H1 (cell line): Measurements from ENCODE around the gene SLC6A19. TPM values are rescaled to one million over a fixed set of nuclear protein-coding genes. Genes with fewer than 3 reads are reported as not detected.

Source experiments
- BRCA1 ChIP-seq: IDR thresholded peaks from 2 replicates; pipeline ENCODE4 v1.6.1; 2012; ENCODE audit warnings: low read depth, low read length, improper control_type of control experiment
- GTF2F1 ChIP-seq: IDR thresholded peaks from 2 replicates; pipeline ENCODE4 v1.6.1; 2012; ENCODE audit warnings: low read depth, low read length, improper control_type of control experiment, borderline replicate concordance
- HDAC6 ChIP-seq: IDR thresholded peaks from one replicate; pipeline ENCODE4 v1.7.1; 2012; ENCODE audit warnings: low read depth, mild to moderate bottlenecking, inconsistent platforms, low read length, moderate library complexity
- JUN ChIP-seq: IDR thresholded peaks from 2 replicates; pipeline ENCODE4 v1.6.1; 2011; ENCODE audit warnings: low read depth, mild to moderate bottlenecking, improper control_type of control experiment, low read length
- polyA plus RNA-seq, 7 experiments: library from polyadenylated mRNA; depleted of rRNA in 3 of 7; stranded (reverse) in 5 of 7; unstranded in 2 of 7; fragments of >200 nt in 5 of 7; fragments of 200-250 nt in 2 of 7; gene quantifications; 1 replicate in 5 of 7; 2 replicates in 1 of 7; 4 replicates in 1 of 7; pipeline versions ENCODE4 v1.2.1 to v1.2.3, GENCODE V29; 2011 to 2013; ENCODE audit warnings: missing spikeins in 2 of 7, mixed read lengths in 2 of 7
- total RNA-seq: library from RNA; stranded (reverse); fragmentation: NEBNext Ultra II Directional; extraction: Animal tissue kit (Norgen Biotek cat#: 25700); gene quantifications from 2 replicates; pipeline ENCODE4 v1.2.1, GENCODE V29; 2021

Gene SLC6A19
- total and polyA plus RNA-seq, 2 of the 8 experiments (the other 6 are each of a cell fraction or from before 2014, with no cell fraction given) = 0.02 TPM; not detected in 1

DNA sequence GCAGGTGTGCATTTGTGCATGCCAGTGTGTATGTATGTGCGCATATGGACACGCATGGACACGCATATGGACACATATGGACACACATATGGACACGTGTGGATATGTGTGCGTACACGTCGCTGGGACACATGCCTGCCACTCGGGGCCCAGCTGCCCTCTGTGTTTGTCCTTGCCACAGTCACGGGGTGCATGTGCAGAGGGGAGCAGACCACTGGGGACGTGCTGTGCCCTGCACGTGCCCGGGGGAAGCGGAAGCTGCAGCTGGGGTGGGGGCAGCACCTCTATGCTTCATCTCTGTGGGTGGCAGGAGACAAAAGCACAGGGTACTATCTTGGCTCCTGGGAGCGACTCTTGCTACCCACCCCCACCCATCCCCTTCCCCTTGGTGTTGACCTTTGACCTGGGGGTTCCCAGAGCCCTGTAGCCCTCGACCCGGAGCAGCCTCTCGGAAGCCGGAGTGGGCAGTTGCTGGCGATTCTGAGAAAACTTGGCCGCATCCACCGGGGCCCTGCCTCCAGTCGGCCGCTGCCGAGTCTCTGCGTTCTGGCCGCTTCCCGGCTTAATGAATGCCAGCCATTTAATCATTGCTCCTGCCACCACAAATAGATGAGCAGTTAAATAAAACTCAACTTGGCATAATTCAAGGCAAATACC, 21.4 kb downstream of the SLC6A19 start (continued):
- no peak for TF ChIP-seq HDAC6
- no peak for TF ChIP-seq GTF2F1
- TF ChIP-seq JUN = no peak
- no peak for TF ChIP-seq BRCA1
